ENCODE data around the gene ERG. TPM values are rescaled to one million over a fixed set of nuclear protein-coding genes. Genes with fewer than 3 reads are reported as not detected.

ERG gene
- total RNA-seq, 2 experiments from 2014 or later: not detected

GRCh38 chr21:38349111-38349746 lies 149.0 kb downstream of the ERG start:
- POLR2A ChIA-PET: no interaction called here
- no TSS peak for BruUV-seq (replicated peaks)
- no peak overlapping the region for H3K4me3 ChIP-seq (ENCODE audit: low read depth, low read length, poor library complexity, severe bottlenecking)

GRCh38 chr21:38346286-38346685 lies 152.0 kb downstream of the ERG start:
- Histone ChIP-seq H3K79me2 (ENCODE audit: insufficient read depth, low read depth, low read length) (no peaks in the 10 kb centered on the region), H4K20me1 (ENCODE audit: insufficient read depth, low read length) (no peaks in the 10 kb centered on the region), H3K4me1 (ENCODE audit: insufficient read depth, low read length, poor library complexity, severe bottlenecking) (no peaks in the 10 kb centered on the region), H3K4me2 (ENCODE audit: low read length) (no peak overlapping the region), H3K27ac (ENCODE audit: low read depth, low read length, poor library complexity, severe bottlenecking) (no peak overlapping the region), H3K9me3 (ENCODE audit: low read length) (no peaks in the 10 kb centered on the region), H2AFZ (ENCODE audit: low read length) (no peak overlapping the region), H3K4me3 (ENCODE audit: low read depth, low read length, poor library complexity, severe bottlenecking) (no peak overlapping the region), H3K9me2 (ENCODE audit: insufficient read depth, low read length) (no peaks in the 10 kb centered on the region), H3K36me3 (ENCODE audit: insufficient read depth, low read length) (no peaks in the 10 kb centered on the region)
- BruUV-seq (replicated peaks): no TSS peak
- DNase-seq (ENCODE audit: low spot score): no peak
- POLR2A ChIA-PET: no interaction called here
- CTCF ChIA-PET (ENCODE audit: unreplicated experiment): no interaction called here
- TF ChIP-seq CTCF (conservative IDR thresholded peaks at IDR 0.05; ENCODE audit: low read length): no peak
- no peak for TF ChIP-seq EZH2phosphoT487 (IDR thresholded peaks at IDR 0.05; ENCODE audit: borderline replicate concordance, low read depth, low read length)
- intact Hi-C loops (cut with micrococcal nuclease; ENCODE audit: unreplicated experiment): no loop called here

More at GRCh38 chr21:38349111-38349746, 149.0 kb downstream of the ERG start:
- Histone ChIP-seq H3K9me3 (ENCODE audit: low read length) (no peaks in the 10 kb centered on the region), H3K27ac (ENCODE audit: low read depth, low read length, poor library complexity, severe bottlenecking) (no peak overlapping the region), H3K4me2 (ENCODE audit: low read length) (no peak overlapping the region), H3K9me2 (ENCODE audit: insufficient read depth, low read length) (no peaks in the 10 kb centered on the region), H2AFZ (ENCODE audit: low read length) (no peak overlapping the region), H3K79me2 (ENCODE audit: insufficient read depth, low read depth, low read length) (no peaks in the 10 kb centered on the region), H3K4me1 (ENCODE audit: insufficient read depth, low read length, poor library complexity, severe bottlenecking) (no peaks in the 10 kb centered on the region), H4K20me1 (ENCODE audit: insufficient read depth, low read length) (no peaks in the 10 kb centered on the region), H3K36me3 (ENCODE audit: insufficient read depth, low read length) (no peaks in the 10 kb centered on the region)
- intact Hi-C loops (cut with micrococcal nuclease; ENCODE audit: unreplicated experiment): no loop called here
- TF ChIP-seq EZH2phosphoT487 (IDR thresholded peaks at IDR 0.05; ENCODE audit: borderline replicate concordance, low read depth, low read length) (no peak), CTCF (conservative IDR thresholded peaks at IDR 0.05; ENCODE audit: low read length) (no peak)
- CTCF ChIA-PET (ENCODE audit: unreplicated experiment): no interaction called here
- no peak for DNase-seq (ENCODE audit: low spot score)

DNA sequence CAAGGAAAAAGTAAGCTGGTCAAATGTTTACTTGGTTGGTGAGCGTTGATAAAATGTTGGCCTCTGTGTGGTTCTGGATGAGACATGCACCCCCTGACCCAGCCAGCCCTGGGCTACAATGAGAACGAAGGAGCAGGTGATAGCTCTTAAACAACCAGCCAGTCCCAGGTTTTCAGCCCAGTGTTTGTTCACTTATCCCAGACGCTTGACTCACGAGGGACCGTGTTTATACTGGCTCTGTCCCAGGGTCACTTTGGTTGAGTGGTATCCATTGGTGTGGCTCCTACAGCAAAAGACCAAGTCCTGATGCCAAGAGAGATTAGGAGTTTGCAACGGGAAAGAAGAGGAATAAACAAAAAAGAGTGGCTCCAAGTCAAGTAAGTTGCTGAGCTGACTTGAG lies 154.6 kb downstream of the ERG start:
- Histone ChIP-seq H4K20me1 (ENCODE audit: insufficient read depth, low read length) (no peaks in the 10 kb centered on the region), H3K9me2 (ENCODE audit: insufficient read depth, low read length) (no peaks in the 10 kb centered on the region), H3K4me1 (ENCODE audit: insufficient read depth, low read length, poor library complexity, severe bottlenecking) (no peaks in the 10 kb centered on the region), H3K4me3 (ENCODE audit: low read depth, low read length, poor library complexity, severe bottlenecking) (no peak overlapping the region), H3K4me2 (ENCODE audit: low read length) (no peak overlapping the region), H3K27ac (ENCODE audit: low read depth, low read length, poor library complexity, severe bottlenecking) (no peak overlapping the region), H3K36me3 (ENCODE audit: insufficient read depth, low read length) (no peaks in the 10 kb centered on the region), H3K79me2 (ENCODE audit: insufficient read depth, low read depth, low read length) (no peaks in the 10 kb centered on the region), H3K9me3 (ENCODE audit: low read length) (no peaks in the 10 kb centered on the region), H2AFZ (ENCODE audit: low read length) (no peak overlapping the region)
- no peak for TF ChIP-seq CTCF (conservative IDR thresholded peaks at IDR 0.05; ENCODE audit: low read length)
- TF ChIP-seq EZH2phosphoT487 (IDR thresholded peaks at IDR 0.05; ENCODE audit: borderline replicate concordance, low read depth, low read length): no peak
- CTCF ChIA-PET (ENCODE audit: unreplicated experiment): no interaction called here
- POLR2A ChIA-PET: interaction anchor here (0.6 kb wide), 1 partner anchor 131 kb away, joined by 3 read pairs; no protein-coding TSS in a partner anchor
- BruUV-seq (replicated peaks): no TSS peak
- no peak for DNase-seq (ENCODE audit: low spot score)
- intact Hi-C loops (cut with micrococcal nuclease; ENCODE audit: unreplicated experiment): no loop called here

Measured in OCI-LY7 (cell line).